Neural cell (in vitro differentiated cells): Measurements from ENCODE around the gene MME. TPM values are rescaled to one million over a fixed set of nuclear protein-coding genes. Genes with fewer than 3 reads are reported as not detected.

ENCODE experiments used
- H2AFZ ChIP-seq: fragments of 200-600, 300-800 bp; sonication (generic), shearing (Covaris generic); 2 replicates; pipeline ENCODE4 v1.6.0; 2014; ENCODE audit warnings: low read depth, mild to moderate bottlenecking, antibody characterized with exemption, low read length, moderate library complexity
- H3F3A ChIP-seq: fragments of 200-600 bp; shearing (Covaris generic); 2 replicates; pipeline ENCODE4 v1.6.1; 2016; ENCODE audit warnings: mild to moderate bottlenecking, moderate library complexity, mixed read lengths, antibody characterized with exemption, low read length; ENCODE audit not compliant: insufficient read depth, poor library complexity, severe bottlenecking
- H3K27ac ChIP-seq: fragments of 200-600, 300-800 bp; sonication (generic), shearing (Covaris generic); 2 replicates; pipeline ENCODE4 v1.5.1; 2014; ENCODE audit warnings: mild to moderate bottlenecking, low read length, moderate library complexity
- H3K27me3 ChIP-seq: fragments of 300-800, 200-600 bp; sonication (generic), shearing (Covaris generic); 2 replicates; pipeline ENCODE4 v1.6.0; 2014; ENCODE audit warnings: mild to moderate bottlenecking, low read depth, low read length, moderate library complexity; ENCODE audit not compliant: insufficient read depth
- H3K36me3 ChIP-seq: fragments of 300-800, 200-600 bp; sonication (generic), shearing (Covaris generic); 2 replicates; pipeline ENCODE4 v1.5.1; 2014; ENCODE audit warnings: mild to moderate bottlenecking, antibody characterized with exemption, low read length, moderate library complexity; ENCODE audit not compliant: insufficient read depth
- H3K4me2 ChIP-seq: fragments of 300-800, 200-600 bp; sonication (generic), shearing (Covaris generic); 2 replicates; pipeline ENCODE4 v1.6.0; 2014; ENCODE audit warnings: mild to moderate bottlenecking, low read length
- H3K4me3 ChIP-seq: fragments of 300-800, 200-600 bp; sonication (generic), shearing (Covaris generic); 2 replicates; pipeline ENCODE4 v1.5.1; 2014; ENCODE audit warnings: mild to moderate bottlenecking, low read length, moderate library complexity
- H3K79me2 ChIP-seq: fragments of 200-600 bp; shearing (Covaris generic); replicated peaks from 2 replicates; pipeline ENCODE4 v1.6.0; 2014; ENCODE audit warnings: mild to moderate bottlenecking, low read length, moderate library complexity; ENCODE audit not compliant: insufficient read depth
- H3K9ac ChIP-seq: fragments of 300-800, 200-600 bp; sonication (generic), shearing (Covaris generic); 2 replicates; pipeline ENCODE4 v1.6.1; 2016; ENCODE audit warnings: mild to moderate bottlenecking, low read length, mixed read lengths
- H3K9me2 ChIP-seq: fragments of 200-600 bp; shearing (Covaris generic); 2 replicates; pipeline ENCODE4 v1.6.1; 2016; ENCODE audit warnings: mild to moderate bottlenecking, low read length, mixed read lengths; ENCODE audit not compliant: insufficient read depth
- H3K9me3 ChIP-seq: fragments of 200-600, 300-800 bp; sonication (generic), shearing (Covaris generic); 2 replicates; pipeline ENCODE4 v1.6.1; 2016; ENCODE audit warnings: mild to moderate bottlenecking, mixed run types, low read length, moderate library complexity, mixed read lengths
- H4K20me1 ChIP-seq: fragments of 200-600 bp; shearing (Covaris generic); 2 replicates; pipeline ENCODE4 v1.6.1; 2016; ENCODE audit warnings: mild to moderate bottlenecking, mixed run types; ENCODE audit not compliant: insufficient read depth
- CTCF ChIP-seq: fragments of 450-650 bp; IDR thresholded peaks from 2 replicates; pipeline ENCODE4 v1.5.1; 2014; ENCODE audit warnings: antibody characterized with exemption, mild to moderate bottlenecking, moderate library complexity; ENCODE audit not compliant: poor library complexity, severe bottlenecking
- EP300 ChIP-seq: fragments of 450-650 bp; conservative IDR thresholded peaks from 2 replicates; pipeline ENCODE4 v1.6.1; 2014; ENCODE audit warnings: antibody characterized with exemption, mild to moderate bottlenecking, moderate library complexity; ENCODE audit not compliant: poor library complexity, severe bottlenecking
- EZH2 ChIP-seq: fragments of 200-600, 300-800 bp; shearing (Covaris generic), sonication (generic); IDR thresholded peaks from 2 replicates; pipeline ENCODE4 v1.6.1; 2014; ENCODE audit warnings: antibody characterized with exemption, low read length, borderline replicate concordance, mild to moderate bottlenecking; ENCODE audit not compliant: insufficient read depth, poor library complexity, severe bottlenecking
- MXI1 ChIP-seq: fragments of 450-650 bp; conservative IDR thresholded peaks from 2 replicates; pipeline ENCODE4 v1.6.1; 2014; ENCODE audit warnings: antibody characterized with exemption, mild to moderate bottlenecking; ENCODE audit not compliant: poor library complexity, severe bottlenecking
- POLR2AphosphoS5 ChIP-seq: IDR thresholded peaks from 2 replicates; pipeline ENCODE4 v1.6.1; 2012
- RAD21 ChIP-seq: fragments of 450-650 bp; conservative IDR thresholded peaks from 2 replicates; pipeline ENCODE4 v1.6.1; 2014; ENCODE audit warnings: antibody characterized with exemption, mild to moderate bottlenecking, moderate library complexity
- SMC3 ChIP-seq: fragments of 450-650 bp; conservative IDR thresholded peaks from 2 replicates; pipeline ENCODE4 v1.6.1; 2014; ENCODE audit warnings: antibody characterized with exemption, mild to moderate bottlenecking, moderate library complexity; ENCODE audit not compliant: poor library complexity
- TAF1 ChIP-seq: IDR thresholded peaks from 2 replicates; pipeline ENCODE4 v1.6.1; 2012; ENCODE audit warnings: low read depth
- polyA plus RNA-seq: library from polyadenylated mRNA; depleted of rRNA; stranded (reverse); fragments of >200 nt; gene quantifications from 2 replicates; pipeline ENCODE4 v1.2.3, GENCODE V29; 2014
- TF ChIP-seq, protein P1 (sequence below): IDR thresholded peaks from 2 replicates; pipeline ENCODE4 v1.6.1; 2012; ENCODE audit warnings: borderline replicate concordance

Gene MME
- polyA plus RNA-seq, 1 donor from 2014 or later: 0.54 TPM

DNA sequence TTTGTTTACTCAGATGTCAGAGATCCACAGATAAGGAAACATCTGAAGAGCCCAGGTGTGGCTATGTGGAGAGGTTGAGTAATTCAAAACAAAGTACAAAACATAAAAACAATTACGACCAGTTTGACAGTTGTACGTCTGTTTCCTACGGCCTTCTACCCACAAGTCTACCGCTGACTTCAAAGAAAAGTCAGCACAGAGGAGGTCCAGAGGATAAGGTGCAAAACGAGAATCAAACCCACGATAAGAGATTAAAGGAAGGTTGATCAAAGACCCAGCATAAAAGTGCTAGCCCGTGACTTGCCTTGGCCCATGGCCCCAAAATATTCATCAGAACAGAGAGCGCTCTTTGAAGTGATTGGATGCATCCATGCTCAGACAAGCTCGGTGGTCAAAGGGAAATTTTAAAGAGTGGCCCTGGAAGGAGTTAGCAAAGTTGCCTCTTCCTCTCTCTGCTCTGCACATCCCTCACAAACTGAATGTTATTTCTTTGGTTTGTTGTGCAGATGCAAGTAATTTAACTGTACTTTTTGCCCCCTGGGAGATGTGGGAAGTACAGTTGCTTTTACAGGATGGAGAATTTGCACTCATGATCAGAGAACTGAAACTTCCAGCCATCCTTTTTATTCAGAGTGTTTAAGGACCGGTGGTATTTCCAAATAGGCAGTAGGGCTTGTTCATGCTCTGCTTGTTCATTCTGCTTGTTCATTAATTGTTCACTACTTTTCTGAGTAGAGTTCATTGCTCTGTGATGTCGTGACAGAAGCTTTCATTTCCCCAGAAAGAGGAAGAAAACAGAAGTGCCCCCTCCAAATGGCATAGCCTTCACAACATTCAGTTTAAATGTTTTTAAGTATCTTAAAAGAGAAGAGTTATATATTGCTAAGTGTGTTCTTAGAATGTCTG, 31.1 kb downstream of the MME start:
- no peak overlapping the region for H3K4me3 ChIP-seq
- H3K9me2 ChIP-seq: no peaks in the 10 kb centered on the region
- H3F3A ChIP-seq: no peaks in the 10 kb centered on the region
- H3K4me2 ChIP-seq: no peak overlapping the region
- H3K27me3 ChIP-seq: no peaks in the 10 kb centered on the region
- no peaks in the 10 kb centered on the region for H3K36me3 ChIP-seq
- H3K9ac ChIP-seq: no peak overlapping the region
- H3K9me3 ChIP-seq: no peaks in the 10 kb centered on the region
- no peak overlapping the region for H2AFZ ChIP-seq
- no peaks in the 10 kb centered on the region for H4K20me1 ChIP-seq
- H3K79me2 ChIP-seq: no peaks in the 10 kb centered on the region
- TF ChIP-seq RAD21: no peak
- no peak for TF ChIP-seq POLR2AphosphoS5
- no peak for TF ChIP-seq TAF1
- TF ChIP-seq EZH2: no peak
- no peak for TF ChIP-seq SMC3
- TF ChIP-seq MXI1: no peak
- TF ChIP-seq EP300: no peak
- no peak for TF ChIP-seq CTCF
- TF ChIP-seq, protein P1, sequence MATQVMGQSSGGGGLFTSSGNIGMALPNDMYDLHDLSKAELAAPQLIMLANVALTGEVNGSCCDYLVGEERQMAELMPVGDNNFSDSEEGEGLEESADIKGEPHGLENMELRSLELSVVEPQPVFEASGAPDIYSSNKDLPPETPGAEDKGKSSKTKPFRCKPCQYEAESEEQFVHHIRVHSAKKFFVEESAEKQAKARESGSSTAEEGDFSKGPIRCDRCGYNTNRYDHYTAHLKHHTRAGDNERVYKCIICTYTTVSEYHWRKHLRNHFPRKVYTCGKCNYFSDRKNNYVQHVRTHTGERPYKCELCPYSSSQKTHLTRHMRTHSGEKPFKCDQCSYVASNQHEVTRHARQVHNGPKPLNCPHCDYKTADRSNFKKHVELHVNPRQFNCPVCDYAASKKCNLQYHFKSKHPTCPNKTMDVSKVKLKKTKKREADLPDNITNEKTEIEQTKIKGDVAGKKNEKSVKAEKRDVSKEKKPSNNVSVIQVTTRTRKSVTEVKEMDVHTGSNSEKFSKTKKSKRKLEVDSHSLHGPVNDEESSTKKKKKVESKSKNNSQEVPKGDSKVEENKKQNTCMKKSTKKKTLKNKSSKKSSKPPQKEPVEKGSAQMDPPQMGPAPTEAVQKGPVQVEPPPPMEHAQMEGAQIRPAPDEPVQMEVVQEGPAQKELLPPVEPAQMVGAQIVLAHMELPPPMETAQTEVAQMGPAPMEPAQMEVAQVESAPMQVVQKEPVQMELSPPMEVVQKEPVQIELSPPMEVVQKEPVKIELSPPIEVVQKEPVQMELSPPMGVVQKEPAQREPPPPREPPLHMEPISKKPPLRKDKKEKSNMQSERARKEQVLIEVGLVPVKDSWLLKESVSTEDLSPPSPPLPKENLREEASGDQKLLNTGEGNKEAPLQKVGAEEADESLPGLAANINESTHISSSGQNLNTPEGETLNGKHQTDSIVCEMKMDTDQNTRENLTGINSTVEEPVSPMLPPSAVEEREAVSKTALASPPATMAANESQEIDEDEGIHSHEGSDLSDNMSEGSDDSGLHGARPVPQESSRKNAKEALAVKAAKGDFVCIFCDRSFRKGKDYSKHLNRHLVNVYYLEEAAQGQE: no peak
- H3K27ac ChIP-seq: no peak overlapping the region

DNA sequence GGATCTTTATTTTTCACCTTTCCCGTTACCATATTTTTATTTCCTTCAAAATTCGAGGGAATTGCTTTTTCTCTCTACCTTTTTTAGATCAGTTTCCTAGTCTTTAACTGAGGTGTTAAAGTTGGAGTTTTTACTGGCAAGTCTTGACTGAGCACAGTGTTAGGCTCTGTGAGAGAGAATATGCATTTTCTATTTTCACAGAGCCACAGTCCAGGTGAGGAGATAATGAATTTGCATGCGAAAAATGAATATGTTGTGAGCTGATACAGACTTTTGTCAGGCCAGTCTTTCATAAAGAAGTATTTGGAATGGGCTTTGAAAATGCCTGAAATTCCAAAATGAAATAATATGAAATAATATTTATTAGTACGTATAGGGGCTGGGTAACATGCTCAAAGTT, 31.9 kb downstream of the MME start:
- Histone ChIP-seq H3F3A (no peaks in the 10 kb centered on the region), H3K79me2 (no peaks in the 10 kb centered on the region), H2AFZ (no peak overlapping the region), H3K9me3 (no peaks in the 10 kb centered on the region), H3K4me3 (no peak overlapping the region), H3K27ac (no peak overlapping the region), H3K9me2 (no peaks in the 10 kb centered on the region), H4K20me1 (no peaks in the 10 kb centered on the region), H3K4me2 (no peak overlapping the region), H3K9ac (no peak overlapping the region), H3K27me3 (no peaks in the 10 kb centered on the region), H3K36me3 (no peaks in the 10 kb centered on the region)
- TF ChIP-seq EZH2 (no peak), TAF1 (no peak), POLR2AphosphoS5 (no peak), RAD21 (no peak), CTCF (no peak), SMC3 (no peak), EP300 (no peak), MXI1 (no peak)
- TF ChIP-seq, protein P1: no peak
